ENCODE measurements around the gene SVEP1.

Gene SVEP1

DNA sequence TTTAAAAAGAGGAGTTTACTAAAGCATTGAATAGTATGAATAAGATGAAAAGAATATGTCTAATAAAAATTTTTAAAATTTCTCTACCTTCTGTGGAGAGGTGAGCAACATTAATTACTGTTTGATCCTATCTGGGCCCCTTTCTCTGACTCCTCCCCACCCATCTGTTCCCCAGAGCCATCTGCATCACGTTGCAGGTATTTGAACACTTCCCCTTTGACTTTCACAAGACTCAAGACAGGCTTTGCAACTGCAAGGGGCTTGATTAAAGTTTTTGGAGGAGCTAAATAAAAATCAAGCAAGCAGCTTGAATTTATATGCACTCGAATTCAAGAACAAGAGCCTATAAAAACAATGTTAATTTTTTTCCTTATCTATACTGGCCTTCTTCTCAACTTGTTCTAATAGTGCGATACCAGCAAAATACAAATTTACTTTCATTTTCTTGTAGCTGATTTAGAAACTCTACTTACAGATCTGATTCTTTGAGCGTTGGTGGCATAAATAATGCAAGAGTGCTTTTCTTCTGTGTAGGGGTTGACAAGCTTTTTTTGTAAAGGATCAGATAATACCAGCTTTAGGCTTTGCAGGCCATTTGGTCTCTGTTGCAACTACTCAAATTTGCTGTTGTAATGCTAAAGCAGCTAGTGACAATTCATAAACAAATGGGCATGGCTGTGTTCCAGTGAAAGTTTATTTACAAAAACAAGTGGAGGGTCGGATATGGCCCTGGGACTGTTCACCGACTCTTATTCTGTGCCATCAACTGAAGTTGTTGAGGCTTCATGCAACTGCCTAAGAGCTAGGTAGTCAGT lies 263.1 kb downstream of the SVEP1 start:
- FAIRE-seq: no peak

Data from endometrium (tissue), 2 donors.